ENCODE data around the gene HIRA.

DNA sequence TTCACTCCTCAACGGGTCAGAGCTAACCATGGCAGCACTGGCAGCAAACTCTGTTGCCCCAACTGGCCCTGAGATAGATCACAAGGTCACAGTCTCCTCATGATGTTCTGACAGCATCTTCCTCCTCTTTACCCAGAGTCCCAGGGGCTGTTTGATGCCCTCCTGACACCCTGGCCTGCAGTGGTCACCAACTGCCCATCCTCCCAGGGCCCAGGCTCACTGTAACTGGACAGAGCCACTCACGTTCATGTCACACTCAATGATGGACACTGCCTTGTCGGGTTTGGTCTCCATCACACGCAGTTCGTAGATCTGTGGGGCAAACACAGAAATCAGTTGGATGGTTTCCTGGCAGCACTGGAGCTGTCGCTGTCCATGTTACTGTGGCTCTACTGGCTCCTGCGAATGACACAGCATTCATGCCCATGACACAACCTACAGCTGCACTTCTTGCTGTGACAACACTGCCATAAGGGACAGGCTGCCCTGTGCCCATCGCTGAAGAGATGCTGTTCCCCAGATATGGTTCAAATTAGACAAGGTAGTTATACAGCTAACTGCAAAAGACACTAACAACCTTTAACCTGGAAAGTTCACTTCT is 26.4 kb upstream of the HIRA start:
- TF ChIP-seq, protein P1, sequence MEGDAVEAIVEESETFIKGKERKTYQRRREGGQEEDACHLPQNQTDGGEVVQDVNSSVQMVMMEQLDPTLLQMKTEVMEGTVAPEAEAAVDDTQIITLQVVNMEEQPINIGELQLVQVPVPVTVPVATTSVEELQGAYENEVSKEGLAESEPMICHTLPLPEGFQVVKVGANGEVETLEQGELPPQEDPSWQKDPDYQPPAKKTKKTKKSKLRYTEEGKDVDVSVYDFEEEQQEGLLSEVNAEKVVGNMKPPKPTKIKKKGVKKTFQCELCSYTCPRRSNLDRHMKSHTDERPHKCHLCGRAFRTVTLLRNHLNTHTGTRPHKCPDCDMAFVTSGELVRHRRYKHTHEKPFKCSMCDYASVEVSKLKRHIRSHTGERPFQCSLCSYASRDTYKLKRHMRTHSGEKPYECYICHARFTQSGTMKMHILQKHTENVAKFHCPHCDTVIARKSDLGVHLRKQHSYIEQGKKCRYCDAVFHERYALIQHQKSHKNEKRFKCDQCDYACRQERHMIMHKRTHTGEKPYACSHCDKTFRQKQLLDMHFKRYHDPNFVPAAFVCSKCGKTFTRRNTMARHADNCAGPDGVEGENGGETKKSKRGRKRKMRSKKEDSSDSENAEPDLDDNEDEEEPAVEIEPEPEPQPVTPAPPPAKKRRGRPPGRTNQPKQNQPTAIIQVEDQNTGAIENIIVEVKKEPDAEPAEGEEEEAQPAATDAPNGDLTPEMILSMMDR (IDR thresholded peaks at IDR 0.05): no peak
- TF ChIP-seq POLR2A (IDR thresholded peaks at IDR 0.05): no peak
